HepG2 (cell line): ENCODE measurements around the gene RNF126. TPM values are rescaled to one million over a fixed set of nuclear protein-coding genes. Genes with fewer than 3 reads are reported as not detected.

Experiments used
- ATAC-seq: fragments of 200-7000 bp; cut with Tn5 transposase; 3 replicates; pipeline ENCODE4 v1.9.1; 2020; ENCODE audit warnings: mild to moderate bottlenecking, moderate library complexity
- BruUV-seq: library from RNA; stranded (reverse); fragments of 400-500 nt; replicated peaks from 2 replicates; lab custom pipeline; 2021; lab: Mats Ljungman, UMichigan
- CTCF ChIA-PET: fragments of 300-600 bp; formaldehyde crosslinking; extraction: SDS; loops from one replicate; lab custom pipeline; 2021; ENCODE audit warnings: low total read pairs, inconsistent platforms, low intra/inter-chr PET ratio; lab: Yijun Ruan, JAX
- POLR2A ChIA-PET: fragments of 350-600 bp; sonication (Branson Sonifier 250); formaldehyde crosslinking; loops from one replicate; lab custom pipeline; 2020; ENCODE audit warnings: antibody characterized with exemption, inconsistent platforms; lab: Yijun Ruan, JAX
- DNase-seq: peaks from one replicate; pipeline ENCODE4 v3.0.0-alpha.2; 2015; ENCODE audit warnings: low spot score
- FAIRE-seq: peaks from 3 replicates; lab custom pipeline; 2011; peaks lifted over from hg19 to GRCh38; lab: Jason Lieb, UNC
- H2AFZ ChIP-seq: one replicate; pipeline ENCODE4 v1.6.1; 2011; ENCODE audit warnings: low read length, inconsistent platforms
- H3K27ac ChIP-seq: fragments of 300-600 bp; 3 replicates; pipeline ENCODE4 v1.8.0; 2011; ENCODE audit warnings: mixed run types, mild to moderate bottlenecking, mixed read lengths, low read length, inconsistent platforms; ENCODE audit not compliant: insufficient read depth; ENCODE audit errors: extremely low read length
- H3K27me3 ChIP-seq, 2 experiments: fragments of 200-600 bp in 1 of 2; 2 replicates in 1 of 2; 3 replicates in 1 of 2; pipeline versions ENCODE4 v1.6.0 to v1.8.0; 2011; ENCODE audit warnings: low read length in 2 of 2, mild to moderate bottlenecking in 2 of 2, moderate library complexity in 2 of 2, inconsistent platforms in 1 of 2; ENCODE audit not compliant: insufficient read depth in 2 of 2, control insufficient read depth in 1 of 2
- H3K36me3 ChIP-seq, 2 experiments: fragments of 200-600 bp in 1 of 2; replicated peaks in 1 of 2; 2 replicates in 1 of 2; 3 replicates in 1 of 2; pipeline versions ENCODE4 v1.5.1 to v1.8.0; 2011; ENCODE audit warnings: low read length in 2 of 2, inconsistent platforms in 1 of 2; ENCODE audit not compliant: insufficient read depth in 2 of 2, control insufficient read depth in 1 of 2
- H3K4me1 ChIP-seq: 2 replicates; pipeline ENCODE4 v1.5.1; 2012; ENCODE audit warnings: low read length, inconsistent platforms; ENCODE audit not compliant: insufficient read depth
- H3K4me2 ChIP-seq: 2 replicates; pipeline ENCODE4 v1.6.0; 2011; ENCODE audit warnings: low read depth, low read length, inconsistent platforms
- H3K4me3 ChIP-seq, 3 experiments: fragments of 200-600 bp in 1 of 3; sonication (generic), shearing (Covaris generic) in 1 of 3; replicated peaks in 1 of 3; 2 replicates each; pipeline ENCODE4 v1.5.1; 2011 to 2016; ENCODE audit warnings: low read length in 3 of 3, inconsistent platforms in 2 of 3, low read depth in 2 of 3, mild to moderate bottlenecking in 2 of 3, control low read depth in 1 of 3, mixed read lengths in 1 of 3; ENCODE audit not compliant: insufficient read depth in 1 of 3
- H3K79me2 ChIP-seq: one replicate; pipeline ENCODE4 v1.6.1; 2011; ENCODE audit warnings: low read length, inconsistent platforms; ENCODE audit not compliant: insufficient read depth
- H3K9ac ChIP-seq: 2 replicates; pipeline ENCODE4 v1.6.0; 2011; ENCODE audit warnings: mild to moderate bottlenecking, low read depth, low read length, inconsistent platforms; ENCODE audit not compliant: insufficient read depth
- H3K9me3 ChIP-seq: 2 replicates; pipeline ENCODE4 v1.5.1; 2012; ENCODE audit warnings: mild to moderate bottlenecking, low read length
- H4K20me1 ChIP-seq: 2 replicates; pipeline ENCODE4 v1.6.0; 2011; ENCODE audit warnings: inconsistent platforms, mild to moderate bottlenecking, low read length, moderate library complexity; ENCODE audit not compliant: insufficient read depth
- AGO2 ChIP-seq: fragments of 200-400 bp; formaldehyde crosslinking; optimal IDR thresholded peaks from 2 replicates; pipeline ENCODE3; 2017; ENCODE audit warnings: mild to moderate bottlenecking, low read depth, low read length, moderate library complexity
- ELF1 ChIP-seq: sonication (generic); formaldehyde crosslinking; IDR thresholded peaks from 2 replicates; pipeline ENCODE4 v1.4.0; 2020; ENCODE audit warnings: missing genetic modification reagents
- ETV6 ChIP-seq: sonication (generic); formaldehyde crosslinking; conservative IDR thresholded peaks from 2 replicates; pipeline ENCODE4 v1.4.0; 2020; ENCODE audit warnings: missing genetic modification reagents
- HOXA7 ChIP-seq: sonication (generic); formaldehyde crosslinking; IDR thresholded peaks from 2 replicates; pipeline ENCODE4 v1.8.1; 2022; ENCODE audit warnings: mild to moderate bottlenecking, missing genetic modification reagents, moderate library complexity
- KDM2A ChIP-seq: sonication (generic); formaldehyde crosslinking; IDR thresholded peaks from 2 replicates; pipeline ENCODE4 v1.4.0; 2020; ENCODE audit warnings: low read depth, missing genetic modification reagents, borderline replicate concordance
- KLF13 ChIP-seq: sonication (generic); formaldehyde crosslinking; IDR thresholded peaks from 2 replicates; pipeline ENCODE4 v1.4.0; 2020; ENCODE audit warnings: mild to moderate bottlenecking, missing genetic modification reagents
- NCOA2 ChIP-seq: sonication (generic); formaldehyde crosslinking; IDR thresholded peaks from 2 replicates; pipeline ENCODE4 v1.8.0; 2022; ENCODE audit warnings: inconsistent platforms
- NR2C2 ChIP-seq: sonication (generic); formaldehyde crosslinking; IDR thresholded peaks from 2 replicates; pipeline ENCODE4 v1.4.0; 2020; ENCODE audit warnings: missing genetic modification reagents, mild to moderate bottlenecking, moderate library complexity, borderline replicate concordance
- NR2F2 ChIP-seq: IDR thresholded peaks from 2 replicates; pipeline ENCODE4 v1.6.1; 2012; ENCODE audit warnings: low read depth, inconsistent platforms, borderline replicate concordance
- PLSCR1 ChIP-seq: sonication (generic); formaldehyde crosslinking; IDR thresholded peaks from 2 replicates; pipeline ENCODE4 v1.5.0; 2020; ENCODE audit warnings: missing genetic modification reagents, mild to moderate bottlenecking, borderline replicate concordance
- RELA ChIP-seq: sonication (generic); formaldehyde crosslinking; IDR thresholded peaks from 2 replicates; pipeline ENCODE4 v1.4.0; 2020; ENCODE audit warnings: missing genetic modification reagents
- RFXAP ChIP-seq: sonication (generic); formaldehyde crosslinking; IDR thresholded peaks from 2 replicates; pipeline ENCODE4 v1.4.0; 2020; ENCODE audit warnings: missing genetic modification reagents, borderline replicate concordance
- RXRA ChIP-seq: sonication (generic); formaldehyde crosslinking; IDR thresholded peaks from 2 replicates; pipeline ENCODE4 v1.5.1; 2020; ENCODE audit warnings: missing genetic modification reagents
- TBX3 ChIP-seq: fragments of 450-650 bp; IDR thresholded peaks from 2 replicates; pipeline ENCODE4 v1.6.1; 2017; ENCODE audit warnings: antibody characterized with exemption, mild to moderate bottlenecking, inconsistent platforms, borderline replicate concordance
- TEF ChIP-seq: sonication (generic); formaldehyde crosslinking; IDR thresholded peaks from 2 replicates; pipeline ENCODE4 v1.5.0; 2020; ENCODE audit warnings: missing genetic modification reagents
- TRIM22 ChIP-seq: fragments of 450-650 bp; IDR thresholded peaks from 2 replicates; pipeline ENCODE4 v1.6.1; 2017
- U2AF1 ChIP-seq: fragments of 200-400 bp; formaldehyde crosslinking; optimal IDR thresholded peaks from 2 replicates; pipeline ENCODE3; 2017; ENCODE audit warnings: mild to moderate bottlenecking, low read depth, low read length
- ZNF10 ChIP-seq: sonication (generic); formaldehyde crosslinking; IDR thresholded peaks from 2 replicates; pipeline ENCODE4 v1.4.0; 2020; ENCODE audit warnings: mild to moderate bottlenecking, low read depth, missing genetic modification reagents, borderline replicate concordance
- ZNF343 ChIP-seq: sonication (generic); formaldehyde crosslinking; IDR thresholded peaks from 2 replicates; pipeline ENCODE4 v1.4.0; 2020; ENCODE audit warnings: mild to moderate bottlenecking, missing genetic modification reagents
- ZNF543 ChIP-seq: sonication (generic); formaldehyde crosslinking; IDR thresholded peaks from 2 replicates; pipeline ENCODE4 v1.4.0; 2020; ENCODE audit warnings: mild to moderate bottlenecking, missing genetic modification reagents
- ZNF572 ChIP-seq: sonication (generic); formaldehyde crosslinking; IDR thresholded peaks from 2 replicates; pipeline ENCODE4 v1.5.1; 2020; ENCODE audit warnings: mild to moderate bottlenecking, missing genetic modification reagents
- ZNF598 ChIP-seq: sonication (generic); formaldehyde crosslinking; IDR thresholded peaks from 2 replicates; pipeline ENCODE4 v1.5.1; 2020; ENCODE audit warnings: mild to moderate bottlenecking, missing genetic modification reagents, borderline replicate concordance
- ZNF607 ChIP-seq: sonication (generic); formaldehyde crosslinking; IDR thresholded peaks from 2 replicates; pipeline ENCODE4 v1.5.1; 2020; ENCODE audit warnings: missing genetic modification reagents, mild to moderate bottlenecking, borderline replicate concordance
- WGBS: methylation state at CpG from one replicate; pipeline ENCODE4 v1.1.6; 2017; ENCODE audit warnings: low lambda C conversion rate; 5-methylcytosine and 5-hydroxymethylcytosine counted together
- in situ Hi-C: cut with HindIII; loops from 2 replicates; pipeline ENCODE4 v1.10.0; 2017; ENCODE audit warnings: low pct_unique_long_range_greater_than_20kb; ENCODE audit not compliant: extremely low pct_ligation_motif_present
- intact Hi-C: fragments of 100-400 bp; cut with micrococcal nuclease; formaldehyde crosslinking; loops from one replicate; pipeline ENCODE4 v1.10.0; 2022; ENCODE audit not compliant: unreplicated experiment
- polyA plus RNA-seq, 8 experiments: library from polyadenylated mRNA; depleted of rRNA in 3 of 8; stranded (reverse) in 7 of 8; unstranded in 1 of 8; fragments of >200 nt; fragmentation: Illumina TruSeq in 4 of 8; extraction: Trizol in 4 of 8; gene quantifications; 2 replicates each; pipeline versions ENCODE4 v1.2.1 to v1.2.3, GENCODE V29; 2011 to 2016; ENCODE audit warnings: low read depth in 4 of 8, missing spikeins in 1 of 8, mixed read lengths in 1 of 8; ENCODE audit not compliant: insufficient read depth in 1 of 8
- total RNA-seq, 5 experiments: library from RNA; depleted of rRNA; stranded (reverse); fragments of >200 nt; fragmentation: Illumina TruSeq; extraction: Trizol; gene quantifications; 2 replicates each; pipeline ENCODE4 v1.2.3, GENCODE V29; 2016; ENCODE audit warnings: low read depth in 1 of 5

RNF126 gene
- total and polyA plus RNA-seq, 2 of the 13 experiments (the other 11 are each of a cell fraction or from before 2014, with no cell fraction given), result 23.2 to 34.0 TPM

- Histone ChIP-seq H3K4me2 (peak overlapping the region; percentile 83), H3K9ac (peak overlapping the region; percentile 91), H4K20me1 (peaks cover 41% of the 10 kb centered on the region), H3K4me1 (peaks cover 54% of the 10 kb centered on the region), H3K79me2 (peaks cover 55% of the 10 kb centered on the region), H3K9me3 (no peaks in the 10 kb centered on the region; the same call in 1 of the 2 replicates), H3K36me3 (peaks cover 3 to 13% of the 10 kb centered on the region in 2 experiments; a peak in 3 of 5 replicates), H3K27ac (peak overlapping the region; percentile 96), H3K27me3 (no peaks in the 10 kb centered on the region; a peak in 1 of 5 replicates), H2AFZ (no peak overlapping the region), H3K4me3 (peak overlapping the region; percentile 76 to 99 (median 96))
- no TSS peak for BruUV-seq
- 0% methylated on average over 9 of the region's 81 CpGs for WGBS
- DNase-seq (peak; percentile 52), ATAC-seq (peak; percentile 13), FAIRE-seq (no peak)
- ChIA-PET POLR2A (interaction anchor here (0.8 to 2.8 kb wide), 15 partner anchors 13 to 106 kb away, joined by 3 to 20 read pairs (median 5); partner anchors contain the start of gene FSTL3), CTCF (interaction anchor here (1.7 kb wide), 1 partner anchor 72 kb away, joined by 8 read pairs; no protein-coding TSS in a partner anchor)
- intact Hi-C loops, result loop anchor here (10.0 kb wide), 2 partner anchors 78 to 262 kb away; partner anchors contain the start of genes ARID3A and HCN2
- in situ Hi-C loops, result no loop called here
- TF ChIP-seq RFXAP (0 out of 2 replicates have a peak, but pooled peaks have one; percentile 4), HOXA7 (CRISPR knock-in tag) (no peak), NCOA2 (CRISPR knock-in tag) (no peak), TRIM22 (no peak), U2AF1 (no peak), ZNF343 (CRISPR knock-in tag) (no peak), ELF1 (CRISPR knock-in tag) (peak; percentile 57), TBX3 (no peak), ZNF10 (no peak), ZNF598 (CRISPR knock-in tag) (no peak), TEF (no peak), AGO2 (peak; percentile 92), ETV6 (CRISPR knock-in tag) (no peak), RELA (no peak), KDM2A (CRISPR knock-in tag) (no peak), RXRA (CRISPR knock-in tag) (no peak), ZNF607 (no peak), NR2F2 (0 out of 2 replicates have a peak, but pooled peaks have one; percentile 7), KLF13 (CRISPR knock-in tag) (no peak), ZNF543 (CRISPR knock-in tag) (no peak), ZNF572 (CRISPR knock-in tag) (no peak), NR2C2 (CRISPR knock-in tag) (no peak), PLSCR1 (CRISPR knock-in tag) (no peak)
Measured at GRCh38 chr19:662207-662961, 630 bp downstream of the RNF126 start.
